Measurements from ENCODE around the gene ABCC2.

DNA sequence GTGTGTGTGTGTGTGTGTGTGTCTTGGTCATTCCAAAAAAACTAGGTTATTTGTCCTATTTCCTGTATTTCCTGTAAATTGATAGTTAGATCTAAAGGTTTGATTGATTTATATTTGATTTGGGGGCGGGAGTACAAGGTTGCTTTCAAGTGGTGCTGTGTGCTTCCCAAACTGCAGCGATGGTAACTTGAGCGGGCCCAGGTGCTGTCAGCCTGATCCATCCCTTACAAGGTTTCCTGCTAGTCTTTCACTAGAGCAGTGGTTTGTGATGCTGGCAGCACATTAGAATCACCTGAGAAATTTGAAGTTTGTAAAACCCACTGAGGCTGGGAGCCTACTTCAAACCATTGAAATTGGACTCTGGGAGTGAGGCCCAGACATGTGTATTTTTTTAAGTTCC, 23.7 kb downstream of the ABCC2 start:
- TF ChIP-seq, protein P1, sequence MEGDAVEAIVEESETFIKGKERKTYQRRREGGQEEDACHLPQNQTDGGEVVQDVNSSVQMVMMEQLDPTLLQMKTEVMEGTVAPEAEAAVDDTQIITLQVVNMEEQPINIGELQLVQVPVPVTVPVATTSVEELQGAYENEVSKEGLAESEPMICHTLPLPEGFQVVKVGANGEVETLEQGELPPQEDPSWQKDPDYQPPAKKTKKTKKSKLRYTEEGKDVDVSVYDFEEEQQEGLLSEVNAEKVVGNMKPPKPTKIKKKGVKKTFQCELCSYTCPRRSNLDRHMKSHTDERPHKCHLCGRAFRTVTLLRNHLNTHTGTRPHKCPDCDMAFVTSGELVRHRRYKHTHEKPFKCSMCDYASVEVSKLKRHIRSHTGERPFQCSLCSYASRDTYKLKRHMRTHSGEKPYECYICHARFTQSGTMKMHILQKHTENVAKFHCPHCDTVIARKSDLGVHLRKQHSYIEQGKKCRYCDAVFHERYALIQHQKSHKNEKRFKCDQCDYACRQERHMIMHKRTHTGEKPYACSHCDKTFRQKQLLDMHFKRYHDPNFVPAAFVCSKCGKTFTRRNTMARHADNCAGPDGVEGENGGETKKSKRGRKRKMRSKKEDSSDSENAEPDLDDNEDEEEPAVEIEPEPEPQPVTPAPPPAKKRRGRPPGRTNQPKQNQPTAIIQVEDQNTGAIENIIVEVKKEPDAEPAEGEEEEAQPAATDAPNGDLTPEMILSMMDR (IDR thresholded peaks at IDR 0.05; ENCODE audit: poor library complexity, severe bottlenecking): no peak
- no peak for TF ChIP-seq TAF1 (IDR thresholded peaks at IDR 0.05; ENCODE audit: low read depth)
